ENCODE data around the gene BMP6.

- TF ChIP-seq, protein P1, sequence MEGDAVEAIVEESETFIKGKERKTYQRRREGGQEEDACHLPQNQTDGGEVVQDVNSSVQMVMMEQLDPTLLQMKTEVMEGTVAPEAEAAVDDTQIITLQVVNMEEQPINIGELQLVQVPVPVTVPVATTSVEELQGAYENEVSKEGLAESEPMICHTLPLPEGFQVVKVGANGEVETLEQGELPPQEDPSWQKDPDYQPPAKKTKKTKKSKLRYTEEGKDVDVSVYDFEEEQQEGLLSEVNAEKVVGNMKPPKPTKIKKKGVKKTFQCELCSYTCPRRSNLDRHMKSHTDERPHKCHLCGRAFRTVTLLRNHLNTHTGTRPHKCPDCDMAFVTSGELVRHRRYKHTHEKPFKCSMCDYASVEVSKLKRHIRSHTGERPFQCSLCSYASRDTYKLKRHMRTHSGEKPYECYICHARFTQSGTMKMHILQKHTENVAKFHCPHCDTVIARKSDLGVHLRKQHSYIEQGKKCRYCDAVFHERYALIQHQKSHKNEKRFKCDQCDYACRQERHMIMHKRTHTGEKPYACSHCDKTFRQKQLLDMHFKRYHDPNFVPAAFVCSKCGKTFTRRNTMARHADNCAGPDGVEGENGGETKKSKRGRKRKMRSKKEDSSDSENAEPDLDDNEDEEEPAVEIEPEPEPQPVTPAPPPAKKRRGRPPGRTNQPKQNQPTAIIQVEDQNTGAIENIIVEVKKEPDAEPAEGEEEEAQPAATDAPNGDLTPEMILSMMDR (conservative IDR thresholded peaks at IDR 0.05): no peak
- no peak for TF ChIP-seq ZFX (IDR thresholded peaks at IDR 0.05)
Measured at GRCh38 chr6:7905416-7905815, 179.5 kb downstream of the BMP6 start.

Data from C4-2B (cell line).